ENCODE results near the gene PCDHA6. TPM values are rescaled to one million over a fixed set of nuclear protein-coding genes. Genes with fewer than 3 reads are reported as not detected.
A peak's percentile ranks its signal among the peaks of the same experiment; 100 is the strongest.
"Not testable (repeated sequence)": the region's sequence is repeated elsewhere in the genome, so short reads cannot be mapped to it uniquely, and the experiment has no call there.

The PCDHA6 gene
- total RNA-seq, 1 donor from 2014 or later, result 0.50 TPM

DNA sequence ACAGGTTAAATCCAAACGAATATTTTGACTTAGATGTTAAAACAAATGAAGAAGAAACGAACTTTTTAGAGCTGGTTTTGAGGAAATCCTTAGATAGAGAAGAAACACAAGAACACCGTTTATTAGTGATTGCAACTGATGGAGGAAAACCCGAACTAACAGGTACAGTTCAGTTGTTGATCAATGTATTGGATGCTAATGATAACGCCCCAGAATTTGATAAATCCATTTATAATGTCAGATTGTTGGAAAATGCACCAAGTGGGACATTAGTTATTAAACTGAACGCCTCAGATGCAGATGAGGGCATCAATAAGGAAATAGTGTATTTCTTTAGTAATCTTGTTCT is 5.5 kb upstream of the PCDHA6 start:
- TF ChIP-seq, protein P1, sequence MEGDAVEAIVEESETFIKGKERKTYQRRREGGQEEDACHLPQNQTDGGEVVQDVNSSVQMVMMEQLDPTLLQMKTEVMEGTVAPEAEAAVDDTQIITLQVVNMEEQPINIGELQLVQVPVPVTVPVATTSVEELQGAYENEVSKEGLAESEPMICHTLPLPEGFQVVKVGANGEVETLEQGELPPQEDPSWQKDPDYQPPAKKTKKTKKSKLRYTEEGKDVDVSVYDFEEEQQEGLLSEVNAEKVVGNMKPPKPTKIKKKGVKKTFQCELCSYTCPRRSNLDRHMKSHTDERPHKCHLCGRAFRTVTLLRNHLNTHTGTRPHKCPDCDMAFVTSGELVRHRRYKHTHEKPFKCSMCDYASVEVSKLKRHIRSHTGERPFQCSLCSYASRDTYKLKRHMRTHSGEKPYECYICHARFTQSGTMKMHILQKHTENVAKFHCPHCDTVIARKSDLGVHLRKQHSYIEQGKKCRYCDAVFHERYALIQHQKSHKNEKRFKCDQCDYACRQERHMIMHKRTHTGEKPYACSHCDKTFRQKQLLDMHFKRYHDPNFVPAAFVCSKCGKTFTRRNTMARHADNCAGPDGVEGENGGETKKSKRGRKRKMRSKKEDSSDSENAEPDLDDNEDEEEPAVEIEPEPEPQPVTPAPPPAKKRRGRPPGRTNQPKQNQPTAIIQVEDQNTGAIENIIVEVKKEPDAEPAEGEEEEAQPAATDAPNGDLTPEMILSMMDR (IDR thresholded peaks at IDR 0.05), result no peak
- Histone ChIP-seq H3K36me3 (no peaks in the 10 kb centered on the region), H3K27me3 (ENCODE audit: low read depth) (peaks cover 18% of the 10 kb centered on the region), H3K27ac (no peak overlapping the region), H3K9me3 (no peaks in the 10 kb centered on the region), H3K4me3 (no peak overlapping the region), H3K4me1 (no peaks in the 10 kb centered on the region)
- DNase-seq, result no peak
- ATAC-seq, result no peak
- intact Hi-C loops (cut with DNase I), result no loop called here

DNA sequence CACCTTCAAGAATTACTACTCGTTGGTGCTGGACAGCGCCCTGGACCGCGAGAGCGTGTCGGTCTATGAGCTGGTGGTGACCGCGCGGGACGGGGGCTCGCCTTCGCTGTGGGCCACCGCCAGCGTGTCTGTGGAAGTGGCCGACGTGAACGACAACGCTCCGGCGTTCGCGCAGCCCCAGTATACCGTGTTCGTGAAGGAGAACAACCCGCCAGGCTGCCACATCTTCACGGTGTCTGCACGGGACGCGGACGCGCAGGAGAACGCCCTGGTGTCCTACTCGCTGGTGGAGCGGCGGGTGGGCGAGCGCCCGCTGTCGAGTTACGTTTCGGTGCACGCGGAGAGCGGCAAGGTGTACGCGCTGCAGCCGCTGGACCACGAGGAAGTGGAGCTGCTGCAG is 4.8 kb upstream of the PCDHA6 start:
- H3K4me1 ChIP-seq; H3K9me3 ChIP-seq; intact Hi-C loops (cut with DNase I); H3K36me3 ChIP-seq; H3K27ac ChIP-seq; DNase-seq; H3K4me3 ChIP-seq; ATAC-seq: not testable (repeated sequence)
- peaks cover 21% of the 10 kb centered on the region for H3K27me3 ChIP-seq (ENCODE audit: low read depth)

DNA sequence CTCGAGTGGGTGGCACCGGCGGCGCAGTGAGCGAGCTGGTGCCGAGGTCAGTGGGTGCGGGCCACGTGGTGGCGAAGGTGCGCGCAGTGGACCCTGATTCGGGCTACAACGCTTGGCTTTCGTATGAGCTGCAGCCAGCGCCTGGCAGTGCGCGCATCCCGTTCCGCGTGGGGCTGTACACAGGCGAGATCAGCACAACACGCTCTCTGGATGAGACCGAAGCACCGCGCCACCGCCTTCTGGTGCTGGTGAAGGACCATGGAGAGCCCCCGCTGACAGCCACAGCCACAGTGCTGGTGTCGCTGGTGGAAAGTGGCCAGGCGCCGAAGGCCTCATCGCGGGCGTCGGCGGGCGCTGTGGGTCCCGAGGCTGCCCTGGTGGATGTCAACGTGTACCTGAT is 4.3 kb upstream of the PCDHA6 start:
- Histone ChIP-seq H3K27me3 (ENCODE audit: low read depth) (peaks cover 26% of the 10 kb centered on the region), H3K27ac (no peak overlapping the region), H3K9me3 (peaks cover 7% of the 10 kb centered on the region), H3K4me1 (no peaks in the 10 kb centered on the region), H3K36me3 (no peaks in the 10 kb centered on the region), H3K4me3 (no peak overlapping the region)
- DNase-seq (no peak), ATAC-seq (no peak)
- intact Hi-C loops (cut with DNase I), result no loop called here
- TF ChIP-seq, protein P1 (IDR thresholded peaks at IDR 0.05), result no peak

DNA sequence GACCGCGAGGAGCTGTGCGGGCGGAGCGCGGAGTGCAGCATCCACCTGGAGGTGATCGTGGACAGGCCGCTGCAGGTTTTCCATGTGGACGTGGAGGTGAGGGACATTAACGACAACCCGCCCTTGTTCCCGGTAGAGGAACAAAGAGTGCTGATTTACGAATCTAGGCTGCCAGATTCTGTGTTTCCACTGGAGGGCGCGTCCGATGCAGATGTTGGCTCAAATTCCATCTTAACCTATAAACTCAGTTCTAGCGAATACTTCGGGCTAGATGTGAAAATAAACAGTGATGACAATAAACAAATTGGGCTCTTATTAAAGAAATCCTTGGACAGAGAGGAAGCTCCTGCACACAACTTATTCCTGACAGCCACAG is 590 bp downstream of the PCDHA6 start:
- Histone ChIP-seq H3K36me3 (no peaks in the 10 kb centered on the region), H3K27me3 (ENCODE audit: low read depth) (peaks cover 28% of the 10 kb centered on the region), H3K27ac (no peak overlapping the region), H3K4me1 (no peaks in the 10 kb centered on the region), H3K4me3 (no peak overlapping the region), H3K9me3 (peaks cover 19% of the 10 kb centered on the region)
- DNase-seq (no peak), ATAC-seq (no peak)
- intact Hi-C loops (cut with DNase I), result no loop called here
- TF ChIP-seq, protein P1 (IDR thresholded peaks at IDR 0.05), result no peak

GRCh38 chr5:140829511-140830501 is 2.0 kb downstream of the PCDHA6 start:
- ATAC-seq; H3K27ac ChIP-seq; H3K4me1 ChIP-seq; H3K36me3 ChIP-seq; H3K4me3 ChIP-seq; intact Hi-C loops (cut with DNase I); DNase-seq: not testable (repeated sequence)
- peaks cover 32% of the 10 kb centered on the region for H3K27me3 ChIP-seq (ENCODE audit: low read depth)
- peaks cover 21% of the 10 kb centered on the region for H3K9me3 ChIP-seq

- Histone ChIP-seq H3K36me3 (no peaks in the 10 kb centered on the region), H3K27ac (no peak within 1 kb of the TSS), H3K9me3 (peaks cover 20% of the 10 kb centered on the region), H3K4me3 (peak within 1 kb of the TSS; percentile 28), H3K27me3 (ENCODE audit: low read depth) (peaks cover 28% of the 10 kb centered on the region), H3K4me1 (no peaks in the 10 kb centered on the region)
- TF ChIP-seq, protein P1 (IDR thresholded peaks at IDR 0.05), result no peak
- DNase-seq (no peak), ATAC-seq (no peak)
- intact Hi-C loops (cut with DNase I), result no loop called here
Observed at GRCh38 chr5:140833993-140834392, 6.2 kb downstream of the PCDHA6 start, which contains the start of gene PCDHA7. PCDHA7 (plus strand) TSS chr5:140834269; CDS start chr5:140834384, 115 bp downstream.

DNA sequence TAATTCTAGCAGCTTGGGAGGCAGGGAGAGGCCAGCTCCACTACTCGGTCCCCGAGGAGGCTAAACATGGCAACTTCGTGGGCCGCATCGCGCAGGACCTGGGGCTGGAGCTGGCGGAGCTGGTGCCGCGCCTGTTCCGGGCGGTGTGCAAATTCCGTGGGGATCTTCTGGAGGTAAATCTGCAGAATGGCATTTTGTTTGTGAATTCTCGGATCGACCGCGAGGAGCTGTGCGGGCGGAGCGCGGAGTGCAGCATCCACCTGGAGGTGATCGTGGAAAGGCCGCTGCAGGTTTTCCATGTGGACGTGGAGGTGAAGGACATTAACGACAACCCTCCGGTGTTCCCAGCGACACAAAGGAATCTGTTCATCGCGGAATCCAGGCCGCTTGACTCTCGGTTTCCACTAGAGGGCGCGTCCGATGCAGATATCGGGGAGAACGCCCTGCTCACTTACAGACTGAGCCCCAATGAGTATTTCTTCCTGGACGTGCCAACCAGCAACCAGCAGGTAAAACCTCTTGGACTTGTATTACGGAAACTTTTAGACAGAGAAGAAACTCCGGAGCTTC is 6.8 kb downstream of the PCDHA6 start:
- H3K36me3 ChIP-seq; H3K27ac ChIP-seq; H3K4me1 ChIP-seq; ATAC-seq; DNase-seq; intact Hi-C loops (cut with DNase I): not testable (repeated sequence)
- Histone ChIP-seq H3K27me3 (ENCODE audit: low read depth) (peaks cover 27% of the 10 kb centered on the region), H3K4me3 (peak overlapping the region; percentile 28), H3K9me3 (peaks cover 15% of the 10 kb centered on the region)

All from lower lobe of right lung (tissue), 2 donors.